C4-2B (cell line): ENCODE results near the gene RRN3.

Experiments
- CTCF ChIP-seq: fragments of 450-650 bp; conservative IDR thresholded peaks from 2 replicates; pipeline ENCODE4 v1.5.1; 2017; ENCODE audit warnings: mild to moderate bottlenecking
- ZFX ChIP-seq: fragments of 450-650 bp; IDR thresholded peaks from 2 replicates; pipeline ENCODE4 v1.6.1; 2017

- TF ChIP-seq CTCF: no peak
- no peak for TF ChIP-seq ZFX
Observed at GRCh38 chr16:15057681-15058417, 36.2 kb downstream of the RRN3 start.
